Kidney (tissue), 22 donors: Measurements from ENCODE around the gene TMEM30A. TPM values are rescaled to one million over a fixed set of nuclear protein-coding genes. Genes with fewer than 3 reads are reported as not detected.

Experiments
- DNase-seq, 5 donors: peaks; one replicate each; pipeline ENCODE4 v3.0.0-alpha.2; 2013 to 2020
- FAIRE-seq: peaks from 2 replicates; lab custom pipeline; 2012; peaks lifted over from hg19 to GRCh38; lab: Jason Lieb, UNC
- H3K27ac ChIP-seq, 2 donors: one replicate each; pipeline ENCODE4 v1.7.0; 2013; ENCODE audit warnings: low read depth in 2 of 2, low read length in 2 of 2, inconsistent platforms in 1 of 2
- H3K27me3 ChIP-seq: one replicate; pipeline ENCODE4 v1.7.1; 2013; ENCODE audit warnings: low read length, inconsistent platforms; ENCODE audit not compliant: control insufficient read depth, insufficient read depth
- H3K36me3 ChIP-seq, 3 donors: one replicate each; pipeline versions ENCODE4 v1.7.0 to v1.7.1; 2013; ENCODE audit warnings: low read length in 3 of 3, control low read depth in 1 of 3, inconsistent platforms in 1 of 3; ENCODE audit not compliant: insufficient read depth in 3 of 3, control insufficient read depth in 2 of 3
- H3K4me1 ChIP-seq, 3 donors: one replicate each; pipeline versions ENCODE4 v1.7.0 to v1.7.1; 2013; ENCODE audit warnings: low read length in 3 of 3, inconsistent platforms in 1 of 3, low read depth in 1 of 3; ENCODE audit not compliant: control insufficient read depth in 2 of 3, insufficient read depth in 2 of 3
- H3K4me3 ChIP-seq, 3 donors: one replicate each; pipeline versions ENCODE4 v1.7.0 to v1.8.1; 2013; ENCODE audit warnings: low read length in 3 of 3, control low read depth in 1 of 3, inconsistent platforms in 1 of 3
- H3K9ac ChIP-seq, 3 donors: one replicate each; pipeline versions ENCODE4 v1.7.0 to v1.7.1; 2013; ENCODE audit warnings: low read length in 3 of 3, control low read depth in 1 of 3, inconsistent platforms in 1 of 3
- H3K9me3 ChIP-seq, 3 donors: one replicate each; pipeline versions ENCODE4 v1.7.0 to v1.7.1; 2013; ENCODE audit warnings: low read length in 3 of 3, control low read depth in 1 of 3, inconsistent platforms in 1 of 3; ENCODE audit not compliant: control insufficient read depth in 2 of 3, insufficient read depth in 1 of 3
- CTCF ChIP-seq: IDR thresholded peaks from 3 replicates; pipeline ENCODE4 v1.5.1; 2012; ENCODE audit warnings: mild to moderate bottlenecking, moderate library complexity, borderline replicate concordance; ENCODE audit not compliant: insufficient read depth; ENCODE audit errors: extremely low read depth
- intact Hi-C: fragments of 100-400 bp; cut with DNase I; formaldehyde crosslinking; loops from one replicate; pipeline ENCODE4 v1.11.1; 2022
- long read RNA-seq, 10 donors: library from polyadenylated mRNA in 1 of 10; unstranded in 1 of 10; transcript quantifications; one replicate each; pipeline ENCODE4 v2.0.0 and lab custom pipeline, GENCODE V29; 2021 to 2026
- polyA plus RNA-seq: library from polyadenylated mRNA; stranded (reverse); fragments of 350-450 nt; fragmentation: Illumina TruSeq; extraction: RNeasy Lipid Tissue Mini Kit (QIAGEN cat#74804); gene quantifications from one replicate; pipeline ENCODE4 v1.2.3, GENCODE V29; 2014; ENCODE audit warnings: low read depth, low replicate concordance; ENCODE audit not compliant: insufficient read depth
- total RNA-seq: library from RNA; stranded (reverse); fragmentation: NEBNext Ultra II Directional; extraction: Animal tissue kit (Norgen Biotek cat#: 25700); gene quantifications from one replicate; pipeline ENCODE4 v1.2.1, GENCODE V29; 2021
- donor health status: control.
- donor health status: control.
- donor health status: control.
- donor health status: control.
- donor health status: control.
- donor health status: DM: yes; HTN: yes; CAD: no.
- donor health status: Normal renal cell carcinoma (clear cell type).

Gene TMEM30A
- total RNA-seq (101 TPM), polyA plus RNA-seq (51.0 TPM)
- long read RNA-seq, donor 1, full-length matches to known transcripts, result 27 of 37 reads
- long read RNA-seq, donor 1, partial matches to known transcripts, result 10 of 37 reads
- long read RNA-seq, donor 1, other reads (novel, unspliced or antisense), result 0 of 37 reads
- long read RNA-seq, donor 2, full-length matches to known transcripts, result 30 of 36 reads
- long read RNA-seq, donor 2, partial matches to known transcripts, result 6 of 36 reads
- long read RNA-seq, donor 2, other reads (novel, unspliced or antisense), result 0 of 36 reads
- long read RNA-seq, donor 3, full-length matches to known transcripts, result 48 of 60 reads
- long read RNA-seq, donor 3, partial matches to known transcripts, result 12 of 60 reads
- long read RNA-seq, donor 3, other reads (novel, unspliced or antisense), result 0 of 60 reads
- long read RNA-seq, donor 4, full-length matches to known transcripts, result 23 of 32 reads
- long read RNA-seq, donor 4, partial matches to known transcripts, result 9 of 32 reads
- long read RNA-seq, donor 4, other reads (novel, unspliced or antisense), result 0 of 32 reads
- long read RNA-seq, donor 5, full-length matches to known transcripts, result 1 of 1 reads
- long read RNA-seq, donor 5, partial matches to known transcripts, result 0 of 1 reads
- long read RNA-seq, donor 5, other reads (novel, unspliced or antisense), result 0 of 1 reads
- long read RNA-seq, donor 6, full-length matches to known transcripts, result 16 of 21 reads
- long read RNA-seq, donor 6, partial matches to known transcripts, result 5 of 21 reads
- long read RNA-seq, donor 6, other reads (novel, unspliced or antisense), result 0 of 21 reads
- long read RNA-seq, donor 7, full-length matches to known transcripts, result 100 of 119 reads
- long read RNA-seq, donor 7, partial matches to known transcripts, result 6 of 119 reads
- long read RNA-seq, donor 7, other reads (novel, unspliced or antisense), result 13 of 119 reads
- long read RNA-seq, donor 8, full-length matches to known transcripts, result 21 of 65 reads
- long read RNA-seq, donor 8, partial matches to known transcripts, result 39 of 65 reads
- long read RNA-seq, donor 8, other reads (novel, unspliced or antisense), result 5 of 65 reads
- long read RNA-seq, donor 9, full-length matches to known transcripts, result 18 of 25 reads
- long read RNA-seq, donor 9, partial matches to known transcripts, result 7 of 25 reads
- long read RNA-seq, donor 9, other reads (novel, unspliced or antisense), result 0 of 25 reads
- long read RNA-seq, donor 10, full-length matches to known transcripts, result 20 of 92 reads
- long read RNA-seq, donor 10, partial matches to known transcripts, result 72 of 92 reads
- long read RNA-seq, donor 10, other reads (novel, unspliced or antisense), result 0 of 92 reads

GRCh38 chr6:75284632-75285282 is at the start of gene TMEM30A:
TMEM30A (minus strand) TSS chr6:75284792; CDS start chr6:75284638, 154 bp downstream.
- Histone ChIP-seq H3K36me3 (no peaks in the 10 kb centered on the region), H3K9me3 (no peaks in the 10 kb centered on the region), H3K4me3 (peak within 1 kb of the TSS; percentile 96 to 99 (median 99)), H3K27ac (peak within 1 kb of the TSS; percentile 90 to 92), H3K4me1 (peaks cover 0 to 5% (median 3%) of the 10 kb centered on the region in 3 donors), H3K27me3 (no peaks in the 10 kb centered on the region), H3K9ac (peak within 1 kb of the TSS; percentile 95 to 97 (median 97))
- intact Hi-C loops, result no loop called here
- TF ChIP-seq CTCF, result no peak
- peak; percentile 98 to 100 (median 98) for DNase-seq
- peak; percentile 98 for FAIRE-seq

GRCh38 chr6:75333676-75334200 is 49.1 kb upstream of the TMEM30A start:
- no peak for TF ChIP-seq CTCF
- no peaks in the 10 kb centered on the region for H3K36me3 ChIP-seq
- H3K27me3 ChIP-seq, result no peaks in the 10 kb centered on the region
- DNase-seq (no peak), FAIRE-seq (no peak)
- H3K9me3 ChIP-seq, result no peaks in the 10 kb centered on the region
- no peak overlapping the region for H3K27ac ChIP-seq
- intact Hi-C loops, result no loop called here
- H3K4me1 ChIP-seq, result no peaks in the 10 kb centered on the region
- no peak overlapping the region for H3K4me3 ChIP-seq
- no peak overlapping the region for H3K9ac ChIP-seq

DNA sequence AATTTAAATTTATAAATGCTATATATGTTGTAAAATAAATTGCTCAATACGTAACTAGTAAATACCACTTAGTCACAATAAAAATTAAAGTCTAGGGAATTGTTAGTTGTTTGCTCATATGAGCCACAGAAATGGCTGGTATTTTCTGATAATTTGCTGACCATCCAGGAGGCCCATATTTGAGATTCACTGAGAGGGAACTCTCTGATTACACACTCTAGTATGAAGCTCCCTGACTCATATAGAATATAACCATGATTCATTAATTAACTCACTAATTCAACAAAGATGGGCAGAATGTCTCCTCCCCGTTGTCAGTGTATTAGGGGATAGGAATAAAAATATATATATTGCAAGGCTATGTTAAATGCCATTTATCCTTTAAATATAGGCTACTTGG is 46.6 kb upstream of the TMEM30A start:
- Histone ChIP-seq H3K9ac (no peak overlapping the region), H3K4me3 (no peak overlapping the region), H3K27ac (no peak overlapping the region), H3K36me3 (no peaks in the 10 kb centered on the region), H3K27me3 (no peaks in the 10 kb centered on the region), H3K9me3 (no peaks in the 10 kb centered on the region), H3K4me1 (no peaks in the 10 kb centered on the region)
- FAIRE-seq (no peak), DNase-seq (no peak)
- TF ChIP-seq CTCF, result no peak
- intact Hi-C loops, result no loop called here
